ENCODE results near the gene AGAP1. TPM values are rescaled to one million over a fixed set of nuclear protein-coding genes. Genes with fewer than 3 reads are reported as not detected.
A peak's percentile ranks its signal among the peaks of the same experiment; 100 is the strongest.

AGAP1 gene
- total RNA-seq, 1 experiment from 2014 or later = 25.8 TPM

DNA sequence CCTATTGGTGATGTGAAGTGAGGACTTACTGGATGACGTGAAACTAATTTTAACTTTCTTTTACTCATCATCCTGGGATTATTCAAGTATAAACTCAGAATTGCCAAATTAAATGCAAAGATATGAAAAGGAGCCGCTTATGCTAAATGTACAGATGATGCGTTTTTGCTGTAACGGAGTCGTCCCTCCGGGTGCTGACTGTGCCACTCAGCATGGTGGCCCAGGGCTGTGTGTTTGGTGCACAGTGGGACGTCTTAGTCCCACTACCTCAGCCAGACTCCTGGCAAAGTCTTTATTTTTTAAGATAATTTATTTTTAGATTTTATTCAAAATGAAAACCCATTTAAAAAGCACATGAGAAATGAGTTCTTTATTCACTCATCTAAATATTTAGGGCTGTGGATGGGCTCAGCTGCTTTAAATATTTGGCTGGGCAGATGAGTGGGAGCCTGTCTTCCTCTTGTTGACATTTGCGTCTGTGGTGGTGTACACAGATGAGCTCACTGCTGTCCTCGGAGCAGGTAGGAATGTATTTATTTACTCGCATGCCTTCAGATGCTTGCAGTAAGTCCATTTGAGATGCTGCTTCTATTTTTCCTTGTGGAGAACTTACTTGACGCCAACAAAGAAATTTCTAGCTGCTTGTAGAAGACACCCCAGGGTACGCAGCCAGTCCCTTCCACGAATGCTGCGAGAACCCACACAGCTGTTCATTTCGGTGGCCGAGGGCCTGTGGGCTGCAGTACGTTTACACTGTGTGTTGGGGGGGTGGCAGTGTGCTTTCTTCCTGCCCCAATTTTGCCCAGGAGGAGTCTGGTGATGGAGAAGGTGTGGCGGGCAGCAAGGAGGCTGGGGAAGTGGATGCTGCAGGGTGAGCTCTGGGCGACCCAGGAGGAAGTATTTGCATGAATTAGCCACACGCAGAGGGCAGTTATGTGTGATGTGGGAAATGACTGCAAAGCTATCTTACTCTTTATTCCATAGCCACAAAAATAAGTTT lies 105.0 kb downstream of the AGAP1 start:
- H3K79me1 ChIP-seq (ENCODE audit: insufficient read depth, low read depth, low read length, poor library complexity, severe bottlenecking) = peaks cover 7% of the 10 kb centered on the region
- H3K4me1 ChIP-seq (ENCODE audit: insufficient read depth, low read length) = no peaks in the 10 kb centered on the region
- H3K56ac ChIP-seq (ENCODE audit: insufficient read length, low read depth, low read length) = no peak overlapping the region
- Mint-ChIP-seq H3K27me3 (ENCODE audit: low read depth) (no peaks in the 10 kb centered on the region; the same call in 1 of the 2 replicates), H3K36me3 (ENCODE audit: insufficient read depth in 1 of 3, low read depth in 3 of 3) (peaks cover 4 to 8% (median 5%) of the 10 kb centered on the region in 3 experiments; a peak in 6 of 7 replicates), H3K4me3 (no peak overlapping the region), H3K9me3 (peaks cover 0 to 8% of the 10 kb centered on the region in 2 experiments; a peak in 3 of 5 replicates), H3K4me1 (peaks cover 19 to 24% of the 10 kb centered on the region in 2 experiments), H3K27ac (peak overlapping the region in 1 of 3 experiments; percentile 44; a peak in 2 of 7 replicates)
- H2BK20ac ChIP-seq (ENCODE audit: low read depth, low read length, poor library complexity, severe bottlenecking) = no peak overlapping the region
- H3K18ac ChIP-seq (ENCODE audit: insufficient read length, low read depth, low read length) = no peak overlapping the region
- no peaks in the 10 kb centered on the region for H3K27me3 ChIP-seq (ENCODE audit: insufficient read depth, low read length)
- H4K5ac ChIP-seq (ENCODE audit: insufficient read length, low read depth, low read length) = no peak overlapping the region
- DNase-seq = no peak
- no peak overlapping the region for H4K8ac ChIP-seq (replicated peaks; ENCODE audit: insufficient read length, low read depth, low read length)
- H3T11ph ChIP-seq (ENCODE audit: low read length) = no peak overlapping the region
- H2BK120ac ChIP-seq (ENCODE audit: low read depth, low read length, poor library complexity, severe bottlenecking) = no peak overlapping the region
- H2AK5ac ChIP-seq (ENCODE audit: insufficient read length, low read length) = no peak overlapping the region
- H3K23me2 ChIP-seq (ENCODE audit: insufficient read length, low read depth, low read length, poor library complexity, severe bottlenecking) = no peaks in the 10 kb centered on the region
- no peaks in the 10 kb centered on the region for H3K9me3 ChIP-seq (ENCODE audit: control insufficient read depth, low read depth, low read length)
- TF ChIP-seq, protein P1, sequence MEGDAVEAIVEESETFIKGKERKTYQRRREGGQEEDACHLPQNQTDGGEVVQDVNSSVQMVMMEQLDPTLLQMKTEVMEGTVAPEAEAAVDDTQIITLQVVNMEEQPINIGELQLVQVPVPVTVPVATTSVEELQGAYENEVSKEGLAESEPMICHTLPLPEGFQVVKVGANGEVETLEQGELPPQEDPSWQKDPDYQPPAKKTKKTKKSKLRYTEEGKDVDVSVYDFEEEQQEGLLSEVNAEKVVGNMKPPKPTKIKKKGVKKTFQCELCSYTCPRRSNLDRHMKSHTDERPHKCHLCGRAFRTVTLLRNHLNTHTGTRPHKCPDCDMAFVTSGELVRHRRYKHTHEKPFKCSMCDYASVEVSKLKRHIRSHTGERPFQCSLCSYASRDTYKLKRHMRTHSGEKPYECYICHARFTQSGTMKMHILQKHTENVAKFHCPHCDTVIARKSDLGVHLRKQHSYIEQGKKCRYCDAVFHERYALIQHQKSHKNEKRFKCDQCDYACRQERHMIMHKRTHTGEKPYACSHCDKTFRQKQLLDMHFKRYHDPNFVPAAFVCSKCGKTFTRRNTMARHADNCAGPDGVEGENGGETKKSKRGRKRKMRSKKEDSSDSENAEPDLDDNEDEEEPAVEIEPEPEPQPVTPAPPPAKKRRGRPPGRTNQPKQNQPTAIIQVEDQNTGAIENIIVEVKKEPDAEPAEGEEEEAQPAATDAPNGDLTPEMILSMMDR (conservative IDR thresholded peaks at IDR 0.05) = no peak
- no peak overlapping the region for H4K91ac ChIP-seq (ENCODE audit: insufficient read length, low read depth, low read length)
- no CpG with 5 or more reads among the region's 20 CpGs for WGBS (ENCODE audit: extremely low coverage, insufficient read length, low lambda C conversion rate)
- H3K9ac ChIP-seq (ENCODE audit: extremely low read depth, insufficient read length, low read length) = no peak overlapping the region
- H3K4me2 ChIP-seq (ENCODE audit: insufficient read depth, insufficient read length, low read length) = no peak overlapping the region
- no peak overlapping the region for H2BK5ac ChIP-seq (ENCODE audit: insufficient read length, low read length)
- H3K4ac ChIP-seq (ENCODE audit: low read depth, low read length) = no peak overlapping the region
- no peaks in the 10 kb centered on the region for H4K20me1 ChIP-seq (ENCODE audit: control insufficient read depth, insufficient read depth, insufficient read length)
- H3K14ac ChIP-seq (ENCODE audit: insufficient read depth, low read length) = no peak overlapping the region
- no peak overlapping the region for H2BK15ac ChIP-seq (ENCODE audit: low read depth, low read length)
- H3K27ac ChIP-seq (ENCODE audit: insufficient read length, low read depth, low read length) = no peak overlapping the region
- no peak overlapping the region for H2BK12ac ChIP-seq (ENCODE audit: insufficient read length, low read depth, low read length)
- H3K23ac ChIP-seq (ENCODE audit: insufficient read length, low read depth, low read length) = no peak overlapping the region
- no peak overlapping the region for H2AFZ ChIP-seq (ENCODE audit: low read length)
- peaks cover 3% of the 10 kb centered on the region; the same call in 1 of the 2 replicates for H3K79me2 ChIP-seq (ENCODE audit: insufficient read depth, low read length)

Measured in H9 (cell line).